Activated CD4-positive, CD25-positive, alpha-beta regulatory T cell (primary cell): ENCODE results near the gene DENND4C.
A peak's percentile ranks its signal among the peaks of the same experiment; 100 is the strongest.
"Not testable (repeated sequence)": the region's sequence is repeated elsewhere in the genome, so short reads cannot be mapped to it uniquely, and the experiment has no call there.

Experiments
- DNase-seq, 4 experiments: peaks; one replicate each; lab custom pipeline; 2025; lab: John Stamatoyannopoulos, UW

Gene DENND4C

GRCh38 chr9:19224563-19224962, 5.9 kb upstream of the DENND4C start:
- no peak for DNase-seq

GRCh38 chr9:19229595-19230354, 718 bp upstream of the DENND4C start:
- DNase-seq, result peak; percentile 34 to 58 (median 50)

- peak in 2 of 4 experiments; percentile 8 to 28 for DNase-seq
These were observed 822 bp downstream of the DENND4C start for GRCh38 chr9:19231126-19231903.

DNA sequence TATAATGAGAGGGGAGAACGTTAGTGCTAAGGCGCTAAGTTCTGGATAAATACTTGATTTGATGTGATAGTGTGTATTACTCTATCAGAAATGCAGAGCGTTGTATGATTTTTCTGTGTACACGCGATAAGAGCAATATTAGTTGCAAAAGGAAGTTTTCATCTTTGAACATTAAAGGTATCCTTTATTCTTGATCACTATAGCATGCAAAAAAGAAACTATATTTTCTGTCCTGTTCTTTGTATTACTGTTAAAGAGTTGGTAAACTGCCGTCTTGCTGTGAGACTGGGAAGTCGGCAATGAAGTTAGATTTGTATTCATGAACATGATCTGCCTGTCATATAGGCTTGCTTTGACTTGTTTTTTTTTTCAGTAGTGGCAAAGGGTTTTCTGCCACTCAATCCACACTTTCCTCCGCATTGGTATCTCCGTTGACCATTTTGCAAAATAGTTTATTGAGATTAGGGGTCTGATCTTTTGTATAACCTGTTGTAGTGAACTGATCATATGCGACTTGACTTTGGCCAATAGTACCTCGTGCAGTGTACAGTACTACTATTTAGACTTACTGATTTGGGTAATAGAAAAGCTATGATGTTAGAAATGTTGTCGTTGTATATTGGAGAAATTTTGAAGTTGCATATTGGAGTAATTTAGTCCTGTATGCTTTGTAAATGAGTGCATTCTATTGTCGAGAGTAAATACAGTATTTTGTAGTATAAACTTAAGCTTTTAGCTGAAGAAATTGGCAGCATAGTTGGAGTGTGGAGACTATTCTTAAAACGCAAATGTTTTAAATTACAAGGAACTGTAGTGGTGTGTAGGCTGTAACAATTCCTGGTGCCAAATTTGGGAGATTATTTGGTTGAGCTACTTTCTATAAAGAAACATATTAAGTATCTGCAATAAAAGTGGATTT, 1.7 kb downstream of the DENND4C start:
- no peak for DNase-seq

DNA sequence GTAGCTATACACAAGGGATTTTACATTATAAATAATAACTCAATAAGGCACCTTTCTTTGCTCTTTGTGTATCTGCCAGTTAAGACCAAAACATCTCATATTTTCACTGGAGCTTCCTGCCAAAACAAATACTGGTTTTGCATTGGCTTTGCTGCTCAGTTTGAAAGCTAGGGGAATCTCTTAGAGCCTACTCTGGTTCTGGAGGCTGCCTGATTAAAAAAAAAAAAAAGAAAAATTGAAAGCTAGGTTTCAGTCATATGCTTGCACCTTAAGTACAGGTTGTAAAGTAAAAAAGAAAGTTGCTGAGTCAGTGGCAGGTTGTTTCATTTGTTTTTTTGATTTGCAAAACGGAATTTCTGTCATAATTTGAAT, 2.3 kb downstream of the DENND4C start:
- no peak for DNase-seq

DNA sequence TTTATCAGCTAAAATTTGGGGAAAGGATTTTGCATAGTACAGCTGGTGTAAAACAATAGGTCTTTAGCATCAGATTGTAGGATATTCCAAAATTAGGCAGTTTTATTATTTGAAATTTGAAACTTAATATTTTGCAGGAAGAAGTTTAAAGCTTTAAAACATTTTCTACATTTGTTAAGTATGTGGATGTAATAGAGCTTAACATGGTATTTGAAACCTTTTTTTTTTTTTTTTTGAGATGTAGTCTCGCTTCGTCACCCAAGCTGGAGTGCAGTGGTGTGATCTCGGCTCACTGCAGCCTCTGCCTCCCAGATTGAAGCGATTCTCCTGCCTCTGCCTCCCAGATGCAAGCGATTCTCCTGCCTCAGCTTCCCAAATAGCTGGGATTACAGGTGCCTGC, 2.9 kb downstream of the DENND4C start:
- DNase-seq, result no peak

DNA sequence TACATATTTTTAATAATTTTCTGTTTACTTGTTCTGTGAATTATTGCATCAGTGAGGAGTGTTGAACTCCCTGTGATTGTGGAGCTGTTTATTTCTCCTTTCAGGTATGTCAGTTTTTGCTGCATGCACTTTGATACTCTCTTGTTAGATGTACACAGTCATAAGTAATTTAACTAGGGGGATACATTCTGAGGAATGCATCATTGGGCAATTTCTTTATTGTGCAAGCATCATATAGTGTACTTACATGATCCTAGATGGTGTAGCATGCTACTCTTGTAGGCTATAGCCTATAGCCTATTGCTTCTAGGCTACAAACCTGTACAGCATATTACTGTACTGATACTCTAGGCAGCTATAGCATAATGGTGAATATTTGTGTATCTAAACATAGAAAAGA, 9.5 kb downstream of the DENND4C start:
- DNase-seq, result no peak

DNA sequence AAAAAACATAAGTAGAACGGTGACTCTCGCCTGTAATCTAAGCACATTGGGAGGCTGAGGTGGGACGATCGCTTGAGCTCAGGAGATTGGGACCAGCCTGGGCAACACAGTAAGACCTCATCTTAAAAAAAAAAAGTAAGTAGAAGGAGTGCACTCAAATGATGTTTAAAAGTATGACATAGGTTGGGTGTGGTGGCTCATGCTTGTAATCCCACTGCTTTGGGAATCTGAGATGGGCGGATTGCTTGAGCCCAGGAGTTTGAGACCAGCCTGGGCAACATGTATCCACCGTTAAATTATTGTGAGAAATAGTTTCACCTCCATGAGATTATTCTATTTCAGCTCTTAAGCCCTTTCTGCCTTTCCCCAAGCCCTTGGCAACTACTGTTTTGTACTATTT, 11.2 kb downstream of the DENND4C start:
- no peak for DNase-seq

DNA sequence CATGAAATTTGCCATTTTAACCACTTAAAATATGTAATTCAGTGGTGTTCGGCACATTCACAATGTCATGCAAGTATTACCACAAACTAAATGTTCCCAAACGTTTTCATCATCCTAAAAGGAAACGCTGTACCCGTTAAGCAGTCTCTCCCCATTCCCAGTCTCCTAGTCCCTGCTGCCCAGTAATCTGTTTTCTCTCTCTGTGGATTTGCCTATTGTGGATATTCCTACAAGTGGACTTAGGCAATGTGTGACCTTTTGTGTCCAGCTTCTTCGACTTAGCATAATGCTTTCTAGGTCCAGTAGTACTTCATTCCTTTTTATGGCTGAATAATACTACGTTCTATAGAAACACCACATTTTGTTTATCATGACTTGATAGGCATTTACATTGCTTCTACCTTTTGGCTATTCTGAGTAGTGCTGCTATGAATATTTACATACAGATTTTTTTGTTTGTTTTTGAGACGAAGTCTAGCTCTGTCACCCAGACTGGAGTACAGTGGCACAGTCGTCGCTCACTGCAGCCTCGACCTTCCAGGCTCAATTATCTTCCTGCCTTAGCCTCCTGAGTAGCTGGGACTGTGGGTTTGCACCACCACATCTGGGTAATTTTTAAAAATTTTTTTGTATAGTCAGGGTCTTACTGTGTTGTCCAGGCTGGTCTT, 13.0 kb downstream of the DENND4C start:
- no peak for DNase-seq

GRCh38 chr9:19246891-19247290, 16.4 kb downstream of the DENND4C start:
- no peak for DNase-seq

DNA sequence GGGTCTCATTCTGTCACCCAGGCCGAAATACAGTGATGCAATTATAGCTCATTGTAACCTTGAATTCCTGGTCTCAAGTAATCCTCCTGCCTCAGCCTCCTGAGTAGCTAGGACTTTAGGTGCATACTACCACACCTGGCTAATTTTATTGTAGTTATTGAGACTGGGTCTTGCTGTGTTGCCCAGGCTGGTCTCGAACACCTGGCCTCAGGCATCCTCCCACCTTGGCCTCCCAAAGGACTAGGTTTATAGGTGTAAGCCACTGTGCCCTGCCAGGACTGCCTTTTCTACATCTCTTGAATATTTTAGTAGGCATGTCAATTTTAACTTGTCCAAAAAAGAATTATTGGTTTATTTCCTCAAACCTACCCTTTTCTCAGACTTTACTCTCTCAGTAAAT, 16.9 kb downstream of the DENND4C start:
- no peak for DNase-seq

- not testable (repeated sequence) for DNase-seq
These were observed 19.9 kb downstream of the DENND4C start for GRCh38 chr9:19250346-19250745.

GRCh38 chr9:19251203-19251602, 20.7 kb downstream of the DENND4C start:
- DNase-seq, result not testable (repeated sequence)

- DNase-seq, result not testable (repeated sequence)
These were observed 21.1 kb downstream of the DENND4C start for GRCh38 chr9:19251622-19252021.

GRCh38 chr9:19252174-19252884, 21.8 kb downstream of the DENND4C start:
- no peak for DNase-seq

- no peak for DNase-seq
These were observed 22.4 kb downstream of the DENND4C start for GRCh38 chr9:19252885-19253219.

DNA sequence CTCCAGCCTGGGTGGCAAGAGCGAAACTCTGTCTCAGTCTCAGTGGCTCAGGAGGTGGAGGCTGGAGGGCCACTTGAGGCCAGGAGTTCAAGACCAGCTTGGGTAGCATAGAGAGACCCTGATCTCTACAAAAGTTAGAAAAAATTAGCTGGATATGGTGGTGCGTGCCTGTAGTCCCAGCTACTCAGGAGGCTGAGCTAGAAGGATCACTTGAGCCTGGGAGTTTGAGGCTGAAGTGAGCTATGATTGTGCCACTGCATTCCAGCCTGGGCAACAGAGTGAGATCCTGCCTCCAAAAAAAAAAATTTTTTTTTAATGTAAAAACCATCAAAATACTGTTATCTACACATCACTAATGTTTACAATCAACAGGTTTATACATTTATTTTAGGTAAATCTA, 24.6 kb downstream of the DENND4C start:
- DNase-seq, result no peak

- DNase-seq, result no peak
These were observed 25.3 kb downstream of the DENND4C start for GRCh38 chr9:19255821-19256220.

GRCh38 chr9:19259665-19260255, 29.3 kb downstream of the DENND4C start:
- DNase-seq, result not testable (repeated sequence)

DNA sequence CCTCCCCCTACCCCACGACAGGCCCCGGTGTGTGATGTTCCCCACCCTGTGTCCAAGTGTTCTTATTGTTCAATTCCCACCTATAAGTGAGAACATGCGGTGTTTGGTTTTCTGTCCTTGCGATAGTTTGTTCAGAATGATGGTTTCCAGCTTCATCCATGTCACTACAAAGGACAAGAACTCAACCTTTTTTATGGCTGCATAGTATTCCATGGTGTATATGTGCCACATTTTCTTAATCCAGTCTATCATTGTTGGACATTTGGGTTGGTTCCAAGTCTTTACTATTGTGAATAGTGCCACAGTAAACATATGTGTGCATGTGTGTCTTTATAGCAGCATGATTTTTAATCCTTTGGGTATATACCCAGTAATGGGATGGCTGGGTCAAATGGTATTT, 35.1 kb downstream of the DENND4C start:
- not testable (repeated sequence) for DNase-seq
